A673 (cell line): ENCODE data around the gene USP26. TPM values are rescaled to one million over a fixed set of nuclear protein-coding genes. Genes with fewer than 3 reads are reported as not detected.

Experiments
- BruUV-seq: library from RNA; stranded (reverse); fragments of 400-500 nt; replicated peaks from 2 replicates; lab custom pipeline; 2021; lab: Mats Ljungman, UMichigan
- CTCF ChIA-PET: fragments of 300-600 bp; sonication (Branson Sonifier 250); formaldehyde crosslinking; loops from one replicate; lab custom pipeline; 2022; ENCODE audit warnings: antibody characterized with exemption; lab: Charles Lee
- POLR2A ChIA-PET: fragments of 300-600 bp; sonication (Branson Sonifier 250); formaldehyde crosslinking; loops from one replicate; lab custom pipeline; 2022; ENCODE audit warnings: antibody characterized with exemption; ENCODE audit not compliant: low non-redundant PET; lab: Charles Lee
- DNase-seq: peaks from one replicate; pipeline ENCODE4 v3.0.0-alpha.2; 2015; ENCODE audit warnings: low spot score
- H3K27ac ChIP-seq: fragments of 200-600 bp; sonication (generic); 2 replicates; pipeline ENCODE4 v1.5.1; 2016; ENCODE audit warnings: mixed run types, low read depth, mild to moderate bottlenecking, mixed read lengths, antibody characterized with exemption, low read length; ENCODE audit not compliant: poor library complexity, severe bottlenecking
- H3K27me3 ChIP-seq: fragments of 200-600 bp; sonication (generic); replicated peaks from 2 replicates; pipeline ENCODE4 v1.6.1; 2017; ENCODE audit warnings: mixed run types, low read depth, mild to moderate bottlenecking, mixed read lengths, antibody characterized with exemption, low read length; ENCODE audit not compliant: insufficient read depth, poor library complexity
- H3K36me3 ChIP-seq: fragments of 200-600 bp; sonication (generic); 2 replicates; pipeline ENCODE4 v1.6.1; 2016; ENCODE audit warnings: mixed run types, mild to moderate bottlenecking, mixed read lengths, antibody characterized with exemption, low read length; ENCODE audit not compliant: insufficient read depth, poor library complexity, severe bottlenecking
- H3K4me1 ChIP-seq: fragments of 200-600 bp; sonication (generic); 2 replicates; pipeline ENCODE4 v1.6.1; 2017; ENCODE audit warnings: mixed run types, mild to moderate bottlenecking, mixed read lengths, antibody characterized with exemption, low read length; ENCODE audit not compliant: insufficient read depth, poor library complexity, severe bottlenecking
- H3K4me3 ChIP-seq: fragments of 200-600 bp; sonication (generic); 2 replicates; pipeline ENCODE4 v1.5.1; 2016; ENCODE audit warnings: low read depth, mixed run types, mild to moderate bottlenecking, mixed read lengths, low read length; ENCODE audit not compliant: poor library complexity, severe bottlenecking
- H3K9me3 ChIP-seq: fragments of 200-600 bp; sonication (generic); 2 replicates; pipeline ENCODE4 v1.6.1; 2016; ENCODE audit warnings: mixed run types, low read depth, mild to moderate bottlenecking, mixed read lengths, antibody characterized with exemption, low read length; ENCODE audit not compliant: poor library complexity, severe bottlenecking
- CTCF ChIP-seq: fragments of 300-800, 200-600 bp; sonication (generic); conservative IDR thresholded peaks from 2 replicates; pipeline ENCODE4 v1.5.1; 2017; ENCODE audit warnings: low read depth, mild to moderate bottlenecking, antibody characterized with exemption, low read length, moderate library complexity, mixed read lengths
- EZH2 ChIP-seq: fragments of 200-600 bp; sonication (generic); IDR thresholded peaks from 2 replicates; pipeline ENCODE4 v1.6.1; 2017; ENCODE audit warnings: borderline replicate concordance, low read depth, mild to moderate bottlenecking, mixed read lengths, antibody characterized with exemption, low read length; ENCODE audit not compliant: poor library complexity, severe bottlenecking
- intact Hi-C: fragments of 100-400 bp; cut with micrococcal nuclease; formaldehyde crosslinking; loops from one replicate; pipeline ENCODE4 v1.10.0; 2022; ENCODE audit not compliant: unreplicated experiment
- total RNA-seq: library from RNA; stranded (reverse); gene quantifications from 2 replicates; pipeline ENCODE4 v1.2.3, GENCODE V29; 2021

The USP26 gene
- total RNA-seq, 1 experiment from 2014 or later = not detected

- intact Hi-C loops = no loop called here
- Histone ChIP-seq H3K9me3 (no peaks in the 10 kb centered on the region), H3K27ac (no peak overlapping the region), H3K27me3 (peaks cover 4% of the 10 kb centered on the region), H3K36me3 (no peaks in the 10 kb centered on the region), H3K4me1 (no peaks in the 10 kb centered on the region), H3K4me3 (no peak overlapping the region)
- CTCF ChIA-PET = no interaction called here
- POLR2A ChIA-PET = no interaction called here
- BruUV-seq = no TSS peak
- TF ChIP-seq CTCF (no peak), EZH2 (no peak)
- no peak for DNase-seq
Observed at GRCh38 chrX:132999209-132999608, 97.7 kb downstream of the USP26 start.

- no peak overlapping the region for H3K27ac ChIP-seq
- no peaks in the 10 kb centered on the region for H3K9me3 ChIP-seq
- H3K4me3 ChIP-seq = no peak overlapping the region
- ChIA-PET POLR2A (no interaction called here), CTCF (no interaction called here)
- H3K4me1 ChIP-seq = no peaks in the 10 kb centered on the region
- DNase-seq = no peak
- intact Hi-C loops = no loop called here
- TF ChIP-seq EZH2 (no peak), CTCF (no peak)
- no peaks in the 10 kb centered on the region for H3K36me3 ChIP-seq
- H3K27me3 ChIP-seq = peaks cover 5% of the 10 kb centered on the region
- BruUV-seq = no TSS peak
Observed at GRCh38 chrX:132990835-132991234, 106.1 kb downstream of the USP26 start.

- no TSS peak for BruUV-seq
- Histone ChIP-seq H3K4me3 (no peak overlapping the region), H3K4me1 (no peaks in the 10 kb centered on the region), H3K27ac (no peak overlapping the region), H3K36me3 (no peaks in the 10 kb centered on the region), H3K9me3 (no peaks in the 10 kb centered on the region), H3K27me3 (peaks cover 5% of the 10 kb centered on the region)
- ChIA-PET CTCF (no interaction called here), POLR2A (no interaction called here)
- intact Hi-C loops = no loop called here
- no peak for DNase-seq
- no peak for TF ChIP-seq EZH2
- TF ChIP-seq CTCF = no peak
Observed at GRCh38 chrX:132986556-132986955, 110.4 kb downstream of the USP26 start.
